GM21381 (cell line): Measurements from ENCODE around the gene ZNF793.

Experiments
- ATAC-seq: cut with Tn5 transposase; IDR thresholded peaks from one replicate; pipeline ENCODE4 v1.9.1; 2021; ENCODE audit warnings: mild to moderate bottlenecking, moderate library complexity; ENCODE audit not compliant: unreplicated experiment

Gene ZNF793

DNA sequence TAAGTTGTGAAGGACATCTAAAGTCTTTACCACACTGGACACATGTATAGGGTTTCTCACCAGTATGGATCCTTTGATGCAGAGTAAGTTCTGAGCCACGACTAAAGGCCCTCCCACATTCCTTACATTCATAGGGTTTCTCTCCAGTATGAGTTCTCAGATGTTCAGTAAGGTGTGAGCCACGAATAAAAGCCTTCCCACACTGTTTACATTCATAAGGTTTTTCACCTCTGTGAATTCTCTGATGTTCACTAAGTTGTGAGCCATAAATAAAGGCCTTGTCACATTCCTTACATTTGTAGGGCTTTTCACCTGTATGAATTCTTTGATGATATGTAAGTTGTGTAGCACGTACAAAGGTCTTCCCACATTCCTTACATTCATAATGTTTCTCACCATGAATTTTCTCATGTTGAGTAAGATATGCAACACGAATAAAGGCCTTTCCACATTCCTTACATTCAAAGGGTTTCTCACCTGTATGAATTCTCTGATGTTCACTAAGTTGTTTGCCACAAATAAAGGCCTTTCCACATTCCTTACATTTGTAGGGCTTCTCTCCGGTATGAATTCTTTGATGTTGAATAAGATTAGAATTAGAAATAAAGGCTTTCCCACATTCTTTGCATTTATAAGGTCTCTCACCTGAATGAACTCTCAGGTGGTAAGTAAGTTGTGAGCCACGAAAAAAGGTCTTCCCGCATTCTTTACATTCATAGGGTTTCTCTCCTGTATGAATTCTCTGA lies 58.1 kb downstream of the ZNF793 start:
- no peak for ATAC-seq

DNA sequence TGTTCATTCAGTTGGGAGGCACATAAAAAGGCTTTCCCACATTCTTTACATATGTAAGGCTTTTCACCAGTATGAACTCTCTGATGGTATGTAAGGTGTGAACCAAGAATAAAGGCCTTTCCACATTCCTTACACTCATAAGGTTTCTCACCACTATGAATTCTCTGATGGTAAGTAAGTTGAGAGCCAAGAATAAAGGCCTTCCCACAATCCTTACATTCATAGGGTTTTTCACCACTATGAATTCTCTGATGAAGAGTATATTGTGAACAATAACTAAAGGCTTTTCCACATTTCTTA lies 58.6 kb downstream of the ZNF793 start:
- no peak for ATAC-seq

- ATAC-seq, result no peak
Measured at GRCh38 chr19:37572203-37572602, 65.5 kb downstream of the ZNF793 start.

DNA sequence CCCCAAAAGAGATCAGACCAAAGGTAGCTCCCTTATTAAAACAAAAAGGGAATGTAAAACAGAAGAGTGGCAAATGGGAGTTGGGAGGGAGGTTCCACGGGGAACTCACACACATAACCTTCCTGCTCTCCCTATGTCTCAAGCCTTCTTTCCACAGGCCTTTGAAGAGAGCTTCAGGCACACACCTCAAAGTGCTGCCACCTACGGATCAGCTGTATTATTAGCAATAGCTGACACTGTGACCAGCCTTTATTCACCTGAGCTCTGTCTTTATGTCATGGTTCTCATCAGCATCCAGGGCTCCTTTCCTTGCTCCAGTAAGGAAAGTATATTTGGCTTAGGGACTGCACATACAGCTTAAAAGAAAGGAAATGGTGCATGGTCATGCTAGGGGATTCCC lies 76.6 kb downstream of the ZNF793 start:
- no peak for ATAC-seq
